ENCODE measurements around the gene USP6NL.

The USP6NL gene

DNA sequence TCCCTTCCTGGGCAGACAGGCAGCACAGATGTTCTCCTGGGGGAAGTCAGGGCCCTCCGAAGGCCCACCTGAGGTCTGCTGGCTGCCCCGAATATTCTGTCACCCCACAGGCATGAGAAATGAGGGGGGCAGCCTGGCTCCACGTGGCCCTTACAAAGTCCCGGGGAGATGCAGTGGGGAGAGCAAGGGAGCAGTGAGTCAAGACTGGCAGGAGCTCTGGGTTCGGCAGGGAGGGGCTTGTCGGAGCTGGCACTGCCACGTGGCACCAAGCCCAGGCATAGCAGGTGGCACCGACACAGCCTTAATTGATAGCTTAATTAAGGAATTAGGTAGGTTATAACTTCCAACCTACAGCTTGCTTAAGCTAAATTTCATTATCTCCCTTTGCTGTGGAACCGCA is 163.9 kb downstream of the USP6NL start:
- FAIRE-seq (no peak), DNase-seq (ENCODE audit: insufficient read length) (no peak)
- no peak for TF ChIP-seq POLR2A (IDR thresholded peaks at IDR 0.05; ENCODE audit: low read depth, low read length)
- TF ChIP-seq TAF1 (IDR thresholded peaks at IDR 0.05; ENCODE audit: borderline replicate concordance, low read depth, low read length): no peak
- TF ChIP-seq POLR2AphosphoS5 (IDR thresholded peaks at IDR 0.05; ENCODE audit: low read depth, low read length): no peak

DNA sequence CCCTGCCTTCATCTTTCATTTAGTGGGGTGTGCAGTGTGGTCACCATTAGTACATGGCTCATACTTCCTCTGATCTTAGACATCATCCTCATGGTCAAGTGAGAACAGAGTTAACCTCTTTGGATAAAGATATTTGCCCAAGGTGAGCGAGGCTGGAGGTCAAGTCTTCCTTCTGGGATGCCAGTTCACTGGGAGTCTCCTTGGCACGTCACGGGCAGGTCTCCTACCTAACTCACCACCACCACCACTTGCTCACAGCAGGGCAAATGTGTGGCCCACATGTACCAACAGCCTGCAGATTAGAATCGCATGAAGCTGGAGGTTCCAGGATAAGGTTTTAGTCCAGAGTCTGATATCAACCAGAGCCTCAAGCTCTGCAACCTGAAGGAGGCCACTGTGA is 164.6 kb downstream of the USP6NL start:
- DNase-seq (ENCODE audit: insufficient read length) (no peak), FAIRE-seq (no peak)
- TF ChIP-seq POLR2AphosphoS5 (IDR thresholded peaks at IDR 0.05; ENCODE audit: low read depth, low read length): no peak

DNA sequence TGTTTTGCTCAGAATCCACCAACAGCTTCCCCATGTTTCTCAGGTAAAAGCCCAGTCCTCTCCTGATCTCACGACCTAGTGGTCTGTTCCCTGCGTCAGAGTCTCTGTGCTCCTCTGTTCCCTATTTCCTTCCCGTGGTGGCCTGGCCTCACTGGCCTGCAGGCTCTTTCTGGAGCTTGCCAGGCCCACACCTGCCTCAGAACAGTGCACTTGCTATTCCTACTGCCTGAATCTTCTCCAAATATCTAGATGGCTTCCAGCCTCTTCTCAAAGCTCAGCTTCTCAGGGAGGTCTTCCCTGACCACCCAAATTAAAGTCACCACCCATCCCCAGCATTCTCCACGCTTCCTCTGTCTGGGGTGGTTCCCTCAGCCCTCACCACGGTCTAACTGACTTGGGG is 165.3 kb downstream of the USP6NL start:
- no peak for FAIRE-seq

DNA sequence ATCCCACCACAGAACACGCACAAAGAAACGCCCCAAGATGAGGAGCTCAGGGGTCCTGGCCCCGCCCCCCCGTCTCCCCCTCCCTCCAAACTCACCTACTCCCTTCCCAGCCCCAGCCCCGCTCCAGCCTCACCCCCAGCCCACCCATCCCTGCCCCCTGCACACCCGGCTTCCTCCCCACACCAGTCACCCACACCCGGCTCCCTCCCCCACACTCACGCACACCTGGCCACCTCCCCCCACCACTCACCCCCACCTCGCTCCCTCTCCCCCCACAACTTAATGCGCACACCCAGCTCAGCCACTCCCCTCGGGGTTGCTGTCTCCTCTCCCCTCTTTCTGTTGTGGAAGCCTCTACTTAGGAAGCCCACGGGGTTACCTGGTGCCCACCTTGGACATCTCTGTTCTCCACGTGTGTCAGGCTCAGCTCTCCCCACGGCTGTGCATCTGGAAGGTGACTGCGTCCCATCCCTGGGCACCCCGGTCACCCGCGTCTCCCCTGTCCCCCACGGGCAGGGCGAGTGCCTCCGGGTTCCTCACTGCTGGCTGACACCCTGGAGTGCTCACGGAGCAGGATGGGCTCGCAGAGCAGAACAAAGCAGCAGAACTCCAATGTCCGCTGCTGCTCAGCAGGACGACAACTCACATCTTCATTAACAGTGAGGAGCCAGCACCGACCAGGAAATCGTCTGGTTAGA is 166.8 kb downstream of the USP6NL start:
- FAIRE-seq: no peak
- DNase-seq (ENCODE audit: insufficient read length): no peak
- no peak for TF ChIP-seq TAF1 (IDR thresholded peaks at IDR 0.05; ENCODE audit: borderline replicate concordance, low read depth, low read length)
- TF ChIP-seq POLR2A (IDR thresholded peaks at IDR 0.05; ENCODE audit: low read depth, low read length): no peak
- no peak for TF ChIP-seq POLR2AphosphoS5 (IDR thresholded peaks at IDR 0.05; ENCODE audit: low read depth, low read length)

More for the DNA sequence above, 165.3 kb downstream of the USP6NL start:
- no peak for DNase-seq (ENCODE audit: insufficient read length)
- TF ChIP-seq POLR2AphosphoS5 (IDR thresholded peaks at IDR 0.05; ENCODE audit: low read depth, low read length) (no peak), TAF1 (IDR thresholded peaks at IDR 0.05; ENCODE audit: borderline replicate concordance, low read depth, low read length) (no peak), POLR2A (IDR thresholded peaks at IDR 0.05; ENCODE audit: low read depth, low read length) (no peak)

DNA sequence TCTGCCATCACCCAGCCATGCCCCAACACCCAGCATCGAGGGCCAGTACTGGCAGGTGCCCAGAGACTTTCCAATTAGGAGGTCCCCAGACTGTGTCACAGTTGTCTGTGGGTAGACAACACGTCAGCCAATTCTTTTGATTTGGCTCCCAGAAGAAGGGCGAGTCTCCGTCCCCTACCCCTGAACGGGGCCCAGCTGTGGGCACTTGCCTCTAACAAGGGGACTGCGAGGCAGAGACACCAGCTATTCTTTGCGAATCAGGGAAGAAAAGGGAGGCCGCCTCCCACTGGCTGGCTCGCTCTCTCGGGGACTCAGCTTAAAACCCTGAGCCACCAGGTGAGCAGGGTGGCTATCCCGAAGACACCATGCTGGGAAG is 167.3 kb downstream of the USP6NL start:
- DNase-seq (ENCODE audit: insufficient read length): no peak
- FAIRE-seq: no peak
- TF ChIP-seq TAF1 (IDR thresholded peaks at IDR 0.05; ENCODE audit: borderline replicate concordance, low read depth, low read length): no peak
- TF ChIP-seq POLR2A (IDR thresholded peaks at IDR 0.05; ENCODE audit: low read depth, low read length): no peak
- TF ChIP-seq POLR2AphosphoS5 (IDR thresholded peaks at IDR 0.05; ENCODE audit: low read depth, low read length): no peak

DNA sequence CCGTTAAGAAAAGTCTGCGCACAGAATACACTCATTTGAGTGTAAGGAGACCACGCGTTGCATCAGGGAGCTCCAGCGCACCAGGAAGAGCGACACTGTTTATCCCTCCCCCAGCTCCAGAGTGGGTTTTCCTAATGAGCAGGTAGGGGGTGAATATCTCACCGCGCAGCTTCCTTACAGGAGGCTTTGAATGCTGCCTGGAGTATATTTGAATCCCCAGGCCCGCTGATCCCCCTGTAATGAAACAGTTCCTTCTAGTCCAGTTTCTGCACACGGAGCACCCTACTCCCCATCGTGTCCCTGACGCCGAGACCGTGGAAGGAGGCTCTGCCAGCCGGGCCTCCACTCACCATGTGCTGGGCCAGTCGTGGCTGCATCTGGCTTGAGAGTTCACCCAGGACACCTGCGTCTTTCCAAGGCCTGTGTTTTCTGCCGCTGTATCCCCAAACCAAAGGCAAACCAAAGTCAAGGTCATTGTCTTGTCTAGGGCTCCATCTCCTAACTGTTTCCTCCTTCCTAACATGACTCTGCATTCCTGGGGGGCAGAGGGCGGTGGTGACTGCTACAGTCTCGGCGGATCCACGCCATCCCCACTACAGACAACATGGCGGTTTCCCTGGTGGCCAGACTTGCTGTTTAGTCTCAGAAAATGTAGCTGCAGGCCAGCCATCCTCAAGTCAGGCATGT is 167.8 kb downstream of the USP6NL start:
- FAIRE-seq (no peak), DNase-seq (ENCODE audit: insufficient read length) (no peak)
- TF ChIP-seq POLR2A (IDR thresholded peaks at IDR 0.05; ENCODE audit: low read depth, low read length): no peak

DNA sequence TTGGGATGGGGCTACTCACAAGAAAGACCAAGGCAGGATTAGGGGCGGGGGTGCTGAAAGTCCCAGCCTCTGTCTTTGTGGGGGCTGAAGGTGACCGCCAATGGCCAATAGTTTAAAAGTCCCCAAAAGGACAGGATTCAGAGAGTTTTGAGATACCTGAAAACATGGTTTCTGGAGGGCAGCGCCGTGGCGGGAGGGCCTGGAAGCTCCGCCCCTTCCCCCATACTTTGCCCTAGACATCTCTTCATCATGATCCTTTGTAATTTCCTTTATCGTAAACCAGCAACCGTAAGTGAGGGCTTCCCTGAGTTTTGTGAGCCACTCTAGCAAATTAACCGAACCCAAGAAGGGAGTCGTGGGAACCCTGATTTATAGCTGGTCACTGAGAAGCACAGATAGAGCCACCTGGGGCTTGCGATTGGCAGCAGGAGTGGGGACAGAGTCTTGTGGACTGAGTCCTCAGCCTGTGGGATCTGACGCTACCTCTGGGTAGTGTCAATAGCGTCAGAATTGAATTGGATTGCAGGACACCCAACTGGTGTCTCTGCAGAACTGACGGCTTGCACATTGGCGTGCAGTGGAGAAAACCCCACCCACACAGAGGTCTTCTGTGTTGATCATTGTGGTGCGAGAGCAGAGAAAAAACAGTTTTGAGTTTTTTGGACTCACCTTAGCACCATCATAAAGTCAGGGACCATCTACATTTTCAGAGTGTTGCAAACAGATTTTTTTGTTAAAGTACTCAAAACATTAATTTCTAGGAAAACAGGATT is 169.3 kb downstream of the USP6NL start:
- no peak for DNase-seq (ENCODE audit: insufficient read length)

DNA sequence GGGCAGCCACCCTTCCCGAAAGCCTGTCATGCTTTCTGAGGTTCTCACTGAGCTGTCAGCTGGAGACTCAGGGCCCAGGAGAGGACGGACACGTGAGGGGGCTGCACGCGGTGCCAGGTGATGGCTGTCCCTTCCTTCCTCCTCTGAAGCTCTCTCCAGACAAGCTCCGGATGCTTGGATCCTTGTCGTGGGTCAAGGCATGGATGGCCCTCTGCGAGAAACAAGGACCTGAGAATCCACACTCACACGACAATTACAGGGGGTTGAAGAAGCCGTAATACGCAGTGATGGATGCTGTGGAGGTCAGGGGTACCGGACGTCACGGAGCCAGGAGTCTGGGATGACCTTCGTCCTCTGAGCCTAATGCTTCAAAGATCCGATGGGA is 170.3 kb downstream of the USP6NL start:
- no peak for DNase-seq (ENCODE audit: insufficient read length)
- no peak for FAIRE-seq
- TF ChIP-seq TAF1 (IDR thresholded peaks at IDR 0.05; ENCODE audit: borderline replicate concordance, low read depth, low read length) (no peak), POLR2A (IDR thresholded peaks at IDR 0.05; ENCODE audit: low read depth, low read length) (no peak), POLR2AphosphoS5 (IDR thresholded peaks at IDR 0.05; ENCODE audit: low read depth, low read length) (no peak)

More for the DNA sequence above, 169.3 kb downstream of the USP6NL start:
- peak; percentile 36 for FAIRE-seq
- TF ChIP-seq TAF1 (IDR thresholded peaks at IDR 0.05; ENCODE audit: borderline replicate concordance, low read depth, low read length) (no peak), POLR2AphosphoS5 (IDR thresholded peaks at IDR 0.05; ENCODE audit: low read depth, low read length) (no peak), POLR2A (IDR thresholded peaks at IDR 0.05; ENCODE audit: low read depth, low read length) (no peak)

DNA sequence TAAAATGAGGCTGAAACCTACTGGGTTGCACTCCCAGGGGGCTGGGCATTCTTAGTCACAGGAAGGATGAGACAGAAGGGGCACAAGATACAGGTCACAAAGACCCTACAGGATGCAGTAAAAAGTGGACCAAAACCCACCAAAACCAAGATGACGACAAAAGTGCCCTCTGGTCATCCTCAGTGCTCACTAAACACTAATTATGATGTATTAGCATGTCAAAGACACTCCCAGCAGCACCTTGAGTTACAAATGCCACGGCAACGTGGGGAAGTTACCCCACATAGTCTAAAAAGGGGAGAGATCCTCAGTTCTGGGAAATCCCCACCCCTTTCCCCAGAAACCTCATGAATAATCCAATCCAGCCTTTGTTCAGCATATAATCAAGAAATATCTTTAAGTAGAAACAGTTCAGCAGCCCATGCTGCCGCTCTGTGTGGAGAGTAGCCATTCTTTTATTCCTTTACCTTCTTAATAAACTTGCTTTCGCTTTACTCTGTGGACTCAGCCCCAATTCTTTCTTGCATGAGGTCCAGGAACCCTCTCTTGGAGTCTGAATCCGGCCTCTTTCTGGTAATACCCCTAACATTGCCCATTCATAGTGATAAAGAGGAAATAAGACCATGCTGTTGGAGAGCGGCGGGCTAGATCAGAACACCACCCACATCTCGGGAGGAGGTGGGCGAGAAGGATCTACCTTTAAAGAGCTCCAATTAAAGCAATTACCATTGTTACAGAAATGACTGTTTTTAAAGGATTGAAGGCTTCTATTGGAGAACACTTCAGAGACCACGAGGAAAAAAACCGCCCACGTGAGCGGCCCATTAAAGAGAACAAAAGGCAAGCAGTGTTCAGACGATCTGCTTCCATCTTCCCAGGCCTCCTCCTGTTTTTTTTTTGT is 170.9 kb downstream of the USP6NL start:
- no peak for DNase-seq (ENCODE audit: insufficient read length)
- FAIRE-seq: peak; percentile 78
- TF ChIP-seq TAF1 (IDR thresholded peaks at IDR 0.05; ENCODE audit: borderline replicate concordance, low read depth, low read length) (no peak), POLR2AphosphoS5 (IDR thresholded peaks at IDR 0.05; ENCODE audit: low read depth, low read length) (no peak), POLR2A (IDR thresholded peaks at IDR 0.05; ENCODE audit: low read depth, low read length) (no peak)

DNA sequence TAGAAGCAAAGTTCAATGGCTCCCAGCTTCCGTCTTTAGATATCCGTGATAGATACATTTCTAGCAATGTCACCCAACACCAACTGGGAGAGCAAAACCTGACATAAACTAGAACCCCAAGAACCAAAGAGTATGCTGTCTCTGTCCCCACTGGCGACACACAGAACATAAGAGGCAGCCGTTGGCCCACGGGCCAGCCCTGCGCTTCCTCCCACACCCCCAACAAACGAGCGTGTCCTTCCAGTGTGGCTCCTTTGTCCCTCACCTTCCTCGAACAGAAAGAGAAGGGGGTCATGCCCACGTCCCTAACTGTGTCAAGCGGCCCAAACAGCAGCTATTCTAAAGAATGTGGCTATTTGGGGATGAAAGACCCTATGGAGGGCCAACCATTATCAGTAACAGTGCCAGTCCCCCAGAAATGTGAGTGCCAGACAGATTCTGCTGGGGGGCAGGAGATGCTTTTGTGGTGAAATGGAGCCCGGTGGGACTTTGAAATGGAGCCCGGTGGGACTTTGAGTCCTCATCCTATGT is 171.9 kb downstream of the USP6NL start:
- no peak for FAIRE-seq
- no peak for DNase-seq (ENCODE audit: insufficient read length)
- TF ChIP-seq POLR2AphosphoS5 (IDR thresholded peaks at IDR 0.05; ENCODE audit: low read depth, low read length) (no peak), POLR2A (IDR thresholded peaks at IDR 0.05; ENCODE audit: low read depth, low read length) (no peak), TAF1 (IDR thresholded peaks at IDR 0.05; ENCODE audit: borderline replicate concordance, low read depth, low read length) (no peak)

Measured in GM12892 (cell line).